Superior temporal gyrus (tissue), 1 donor: ENCODE data around the gene EXOC3L1.

Experiments
- DNase-seq: peaks from one replicate; pipeline ENCODE4 v3.0.0-alpha.2; 2016; ENCODE audit errors: extremely low spot score

The EXOC3L1 gene

DNA sequence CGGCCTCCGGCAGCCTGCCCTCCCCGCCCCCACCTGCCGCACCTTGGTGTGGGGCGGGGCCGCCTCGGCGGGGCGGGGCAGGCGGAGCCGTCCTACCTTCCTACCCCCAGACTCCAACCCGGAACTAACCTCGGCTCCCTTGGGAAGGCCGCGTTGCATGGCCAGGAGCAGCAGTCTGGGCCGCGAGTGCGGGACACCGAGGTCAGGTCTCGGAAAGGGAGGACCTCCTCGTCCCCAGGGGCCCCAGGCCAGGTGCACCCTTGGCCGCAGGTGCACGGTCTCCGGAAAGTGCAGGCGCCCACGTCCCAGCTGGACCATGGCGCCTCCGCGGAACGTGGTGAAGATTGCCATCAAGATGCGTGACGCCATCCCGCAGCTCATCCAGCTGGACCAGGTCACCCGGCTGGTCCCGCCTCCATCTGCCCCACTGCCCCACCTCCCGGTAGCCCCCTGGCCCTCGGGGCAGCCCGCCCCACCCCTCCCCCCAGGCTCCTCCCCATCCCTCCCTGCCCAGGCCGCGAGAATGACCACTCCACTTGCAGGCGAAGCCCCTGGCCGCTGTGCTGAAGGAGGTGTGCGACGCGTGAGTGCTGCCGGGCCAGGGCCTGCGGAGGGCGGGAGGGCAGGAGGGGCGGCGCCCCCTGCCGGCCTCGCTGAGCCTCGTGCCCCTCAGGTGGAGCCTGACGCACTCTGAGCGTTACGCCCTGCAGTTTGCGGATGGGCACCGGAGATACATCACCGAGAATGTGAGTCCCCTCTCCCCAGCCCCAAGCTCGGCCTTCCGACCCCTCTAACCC is 9.3 kb upstream of the EXOC3L1 start, which contains the start of gene ELMO3:
Gene ELMO3, plus strand, starts transcription at position 121 of the 797 bp plus-strand sequence. Its CDS starts 196 bp downstream, at position 317.
- DNase-seq = no peak

DNA sequence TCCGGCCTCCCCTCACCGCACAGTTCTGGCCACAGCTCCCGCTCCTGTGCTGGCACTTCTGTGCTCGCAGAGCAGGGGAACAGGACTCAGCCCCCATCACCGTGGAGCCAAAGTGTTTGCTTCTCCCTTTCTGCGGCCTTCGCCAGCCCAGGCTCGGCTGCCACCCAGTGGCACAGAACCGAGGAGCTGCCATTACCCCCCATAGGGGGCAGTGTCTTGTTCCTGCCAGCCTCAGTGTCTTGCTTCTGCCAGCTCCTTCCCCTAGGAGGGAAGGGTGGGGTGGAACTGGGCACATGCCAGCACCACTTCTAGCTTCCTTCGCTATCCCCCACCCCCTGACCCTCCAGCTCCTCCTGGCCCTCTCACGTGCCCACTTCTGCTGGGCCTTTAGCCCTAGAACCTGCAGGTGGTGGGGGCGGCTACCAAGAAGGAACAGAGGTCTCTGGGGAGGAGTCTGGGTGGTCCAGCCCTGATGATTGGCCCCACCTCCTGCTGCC is 8.3 kb upstream of the EXOC3L1 start:
- DNase-seq = peak; percentile 61

DNA sequence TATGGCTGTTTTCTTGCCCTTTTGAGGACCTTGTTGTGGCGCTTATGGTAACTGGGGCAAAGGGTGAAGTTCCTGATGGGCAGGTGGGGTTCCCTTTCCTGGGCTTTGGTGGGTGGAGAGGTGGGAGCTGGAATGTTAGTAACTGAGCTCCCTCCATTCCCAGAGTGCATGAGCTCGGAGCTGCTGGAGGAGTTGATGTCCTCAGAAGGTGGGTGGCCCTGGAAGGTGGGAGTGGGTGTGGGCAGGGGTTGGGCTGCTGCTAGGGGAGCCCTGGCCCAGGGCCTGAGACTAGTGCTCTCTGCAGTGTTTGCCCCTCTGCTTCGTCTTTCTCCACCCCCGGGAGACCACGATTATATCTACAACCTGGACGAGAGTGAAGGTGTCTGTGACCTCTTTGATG is 7.8 kb upstream of the EXOC3L1 start:
- DNase-seq = no peak

DNA sequence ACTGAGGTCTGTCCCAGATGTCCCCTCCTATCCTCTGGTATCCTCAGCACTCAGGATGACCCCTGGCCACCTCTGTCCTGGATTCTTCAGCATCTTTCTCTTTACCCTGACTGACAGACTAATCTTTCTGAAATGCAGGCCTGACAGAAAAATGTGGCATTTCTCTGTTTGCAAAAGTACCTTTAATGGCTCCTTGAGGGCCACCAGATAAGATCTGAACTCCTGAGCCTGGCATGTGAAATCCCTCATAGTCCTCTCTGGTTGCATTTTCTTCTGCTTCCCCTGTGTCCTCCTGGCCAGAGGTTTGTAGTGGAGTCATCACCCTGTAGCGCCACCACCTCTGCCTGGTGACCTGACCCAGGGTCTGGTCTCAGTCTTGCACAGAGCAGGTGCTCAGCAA is 6.9 kb upstream of the EXOC3L1 start:
- no peak for DNase-seq

DNA sequence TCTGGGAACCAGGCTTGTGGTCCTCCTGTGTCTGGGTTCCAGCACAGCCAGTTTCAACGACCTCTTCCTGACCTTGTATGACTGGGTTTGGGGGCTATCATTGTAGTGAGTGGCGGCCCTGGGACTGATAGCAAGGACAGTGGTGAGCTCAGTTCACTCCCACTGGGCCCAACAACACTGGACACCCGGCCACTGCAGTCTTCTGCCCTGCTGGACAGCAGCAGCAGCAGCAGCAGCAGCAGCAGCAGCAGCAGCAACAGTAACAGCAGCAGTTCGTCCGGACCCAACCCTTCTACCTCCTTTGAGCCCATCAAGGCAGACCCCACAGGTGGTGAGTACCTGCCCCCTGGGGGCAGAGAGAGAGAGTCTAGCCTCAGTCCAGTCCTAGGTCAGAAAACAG is 5.7 kb upstream of the EXOC3L1 start:
- no peak for DNase-seq

DNA sequence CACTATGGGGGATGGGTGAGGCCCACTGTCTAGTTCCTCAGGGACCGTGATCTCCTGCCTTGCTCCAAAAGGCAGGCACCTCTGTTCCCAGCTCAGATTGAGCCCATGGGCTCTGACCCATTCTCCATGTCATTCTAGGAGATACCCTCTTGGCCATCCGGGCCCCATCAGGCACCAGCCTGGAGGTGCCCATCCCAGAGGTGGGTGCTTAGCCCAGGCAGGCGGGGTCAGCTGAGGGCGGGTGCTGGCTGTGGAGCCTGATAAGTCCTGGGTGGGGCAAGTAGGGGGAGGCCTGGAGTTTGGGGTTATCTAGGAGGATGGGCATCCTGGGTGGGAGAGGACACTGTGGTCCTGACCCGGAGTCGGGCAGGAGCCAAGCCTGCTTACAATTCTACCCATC is 4.3 kb upstream of the EXOC3L1 start:
- DNase-seq = no peak

DNA sequence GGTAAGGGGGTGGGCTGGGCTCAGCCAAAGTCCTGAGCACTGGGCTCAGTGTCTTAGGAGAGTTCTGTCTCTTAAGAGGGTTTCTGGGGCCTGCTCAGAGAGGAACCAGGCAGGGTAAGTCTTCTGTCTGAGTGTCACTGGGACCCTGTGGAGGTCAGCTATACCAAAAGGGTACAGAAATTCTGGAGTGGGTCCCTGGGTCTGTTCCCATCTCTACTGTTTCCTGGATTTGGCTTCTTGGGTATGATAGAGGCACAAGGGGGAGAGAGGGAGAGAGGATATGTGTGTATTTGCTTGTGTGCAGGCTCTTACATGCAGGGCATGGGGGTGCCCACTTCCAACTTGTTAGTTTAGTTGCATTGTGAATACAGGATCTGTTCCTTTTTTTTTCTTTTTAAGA is 3.6 kb upstream of the EXOC3L1 start:
- DNase-seq = no peak

DNA sequence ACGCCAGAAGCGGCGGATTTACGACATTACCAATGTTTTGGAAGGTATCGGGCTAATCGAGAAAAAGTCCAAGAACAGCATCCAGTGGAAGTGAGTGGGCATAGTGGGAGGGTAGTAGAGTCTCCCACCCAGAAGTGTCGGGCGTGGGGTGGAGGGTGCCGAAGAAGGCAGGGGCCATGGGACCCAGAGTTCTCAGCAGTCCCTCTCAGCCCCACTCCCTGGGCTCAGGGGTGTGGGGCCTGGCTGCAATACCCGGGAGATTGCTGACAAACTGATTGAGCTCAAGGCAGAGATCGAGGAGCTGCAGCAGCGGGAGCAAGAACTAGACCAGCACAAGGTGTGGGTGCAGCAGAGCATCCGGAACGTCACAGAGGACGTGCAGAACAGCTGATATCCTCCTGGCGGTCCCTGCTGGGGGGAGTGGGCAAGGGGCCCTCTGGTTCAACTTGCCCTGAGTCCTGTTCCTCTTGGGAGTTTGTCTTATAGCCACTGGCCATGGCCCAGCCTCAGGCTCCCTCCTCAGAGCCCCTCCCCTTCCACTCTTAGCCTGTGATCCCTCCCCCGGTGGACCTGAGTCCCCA is 2.9 kb upstream of the EXOC3L1 start:
- no peak for DNase-seq

DNA sequence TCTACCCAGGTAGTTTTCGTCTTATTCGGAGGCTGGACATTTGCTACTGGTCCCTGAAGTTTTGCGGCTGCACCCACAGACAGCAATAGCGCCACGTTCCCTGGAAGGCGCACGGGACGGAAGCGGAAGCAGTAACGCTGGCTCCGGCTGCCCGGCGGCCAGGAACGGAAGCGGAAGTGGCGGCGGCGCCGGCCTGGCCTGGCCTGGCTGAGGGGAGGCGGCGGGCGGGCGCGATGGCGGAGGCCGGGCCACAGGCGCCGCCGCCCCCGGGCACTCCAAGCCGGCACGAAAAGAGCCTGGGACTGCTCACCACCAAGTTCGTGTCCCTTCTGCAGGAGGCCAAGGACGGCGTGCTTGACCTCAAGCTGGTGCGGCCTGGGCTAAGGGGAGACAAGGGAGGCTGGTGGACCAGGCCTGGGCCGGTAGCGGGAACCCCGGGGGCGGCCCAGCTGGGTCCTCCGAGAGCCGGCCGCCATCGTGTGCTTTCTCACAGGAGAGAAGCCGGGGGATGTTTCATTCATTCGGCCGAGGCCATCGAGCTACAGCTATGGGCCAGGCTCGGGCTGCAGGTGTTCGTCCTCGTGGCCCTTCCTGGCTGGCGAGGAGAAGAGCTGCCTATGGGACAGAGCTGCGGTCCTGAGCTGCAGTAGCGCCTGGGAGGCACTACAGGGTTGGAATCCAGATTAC is 2.2 kb upstream of the EXOC3L1 start, which contains the start of gene E2F4:
Gene E2F4, plus strand, starts transcription at position 161 of the 687 bp plus-strand sequence. Its CDS starts 73 bp downstream, at position 234.
- peak; percentile 96 for DNase-seq

DNA sequence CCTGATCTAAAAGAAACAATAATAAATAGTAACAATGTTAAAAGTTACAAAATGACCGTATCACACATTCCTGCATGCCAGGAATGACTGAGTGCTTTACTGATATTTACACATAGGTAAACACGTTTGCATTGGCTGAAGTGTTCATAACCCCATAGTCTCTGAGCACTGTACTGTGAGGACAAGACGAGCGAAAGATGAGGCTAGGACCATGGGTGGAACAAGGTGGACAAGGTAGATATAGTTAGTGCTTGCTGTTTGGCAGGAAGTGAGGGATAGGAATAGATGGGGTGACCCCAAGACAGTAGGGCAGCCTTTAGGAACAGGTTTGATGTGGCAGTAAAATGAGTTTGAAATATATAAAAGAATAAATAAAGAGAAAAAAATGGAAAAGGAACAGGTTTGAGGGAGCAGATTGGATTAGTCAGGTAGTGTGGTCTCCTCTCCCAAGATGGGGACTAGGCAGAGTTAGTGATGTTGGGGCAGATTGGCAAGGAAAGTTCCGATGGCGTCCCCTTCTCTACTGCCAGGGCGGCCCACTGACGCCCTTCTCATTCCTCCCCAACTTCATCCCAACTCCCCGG is 1.6 kb upstream of the EXOC3L1 start:
- no peak for DNase-seq

DNA sequence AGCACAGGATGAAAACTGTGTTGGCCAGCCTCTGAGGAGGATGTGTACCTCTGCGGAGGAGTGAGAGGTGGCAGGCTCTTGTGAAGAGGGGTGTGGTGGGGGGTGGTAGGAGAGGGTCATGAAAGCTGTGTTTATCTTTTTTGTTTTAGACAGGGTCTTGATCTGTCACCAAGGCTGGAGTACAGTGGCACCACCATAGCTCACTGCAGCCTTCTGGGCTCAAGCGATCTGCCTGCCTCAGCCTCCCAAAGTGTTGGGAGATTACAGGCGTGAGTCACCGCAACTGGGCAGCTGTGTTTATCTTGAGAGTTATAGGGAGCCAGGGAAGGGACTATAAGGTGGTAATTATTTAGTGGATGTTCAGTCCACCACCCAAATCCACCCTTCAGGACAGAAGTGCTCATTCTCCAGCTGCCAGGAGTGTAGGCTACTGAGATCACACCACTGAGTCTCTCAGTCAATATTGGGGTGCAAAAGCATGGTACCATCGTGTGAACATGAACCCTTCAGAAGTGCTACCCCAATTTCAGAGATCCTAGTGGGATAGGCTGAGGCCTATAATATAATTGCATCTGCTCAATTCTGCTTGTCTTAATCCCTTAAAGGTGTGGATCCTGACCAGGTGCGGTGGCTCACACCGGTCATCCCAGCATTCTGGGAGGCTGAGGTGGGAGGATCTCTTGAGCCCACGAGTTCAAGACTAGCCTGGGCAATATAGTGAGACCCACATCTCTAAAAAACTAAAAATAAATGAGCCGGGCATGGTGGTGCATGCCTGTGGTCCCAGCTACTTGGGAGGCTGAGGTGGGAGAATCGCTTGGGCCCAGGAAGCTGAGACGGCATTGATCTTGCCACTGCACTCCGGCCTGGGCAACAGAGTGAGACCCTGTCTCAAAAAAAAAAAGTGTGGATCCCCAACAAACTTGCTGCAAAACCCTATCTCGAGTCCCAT is 788 bp upstream of the EXOC3L1 start:
- no peak for DNase-seq

DNA sequence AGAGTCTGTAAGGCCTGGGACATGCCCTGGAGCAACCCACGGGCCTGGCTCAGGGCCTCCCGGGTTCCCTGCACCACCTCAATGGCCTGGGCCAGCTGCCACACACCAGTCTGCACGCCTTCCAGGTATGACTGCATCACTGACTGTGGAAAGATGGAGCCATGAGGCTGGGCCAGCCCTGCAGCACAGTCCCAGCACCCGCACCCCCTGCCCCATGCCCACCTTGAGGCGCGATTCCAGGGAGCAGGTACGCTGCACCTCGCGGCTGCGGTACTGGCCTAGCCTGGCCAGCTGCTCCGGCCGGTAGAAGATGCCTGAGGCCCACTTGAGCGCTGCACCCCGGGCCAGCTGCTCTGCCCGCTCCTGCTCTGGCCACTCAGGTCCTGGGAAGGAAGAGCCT is 1.1 kb downstream of the EXOC3L1 start:
- DNase-seq = no peak

DNA sequence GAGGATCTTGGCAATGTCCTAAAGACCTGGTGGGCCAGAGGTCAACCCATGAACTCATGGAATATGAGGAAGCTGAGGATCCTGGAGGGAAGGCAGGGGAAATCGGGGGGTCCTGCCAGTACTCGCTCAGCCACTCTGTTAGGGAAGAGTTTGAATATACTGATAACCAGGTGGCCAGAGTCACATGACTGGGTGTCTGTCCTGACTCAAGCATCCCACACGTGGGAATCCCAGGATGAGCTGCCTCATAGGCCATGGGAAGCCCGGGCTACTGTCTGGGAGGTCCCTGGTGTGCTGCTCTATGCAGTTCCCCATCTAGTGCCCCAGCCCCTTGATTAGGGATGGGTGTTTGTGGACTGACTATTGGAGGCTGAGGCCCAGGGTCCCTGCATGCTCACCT is 1.6 kb downstream of the EXOC3L1 start:
- no peak for DNase-seq

DNA sequence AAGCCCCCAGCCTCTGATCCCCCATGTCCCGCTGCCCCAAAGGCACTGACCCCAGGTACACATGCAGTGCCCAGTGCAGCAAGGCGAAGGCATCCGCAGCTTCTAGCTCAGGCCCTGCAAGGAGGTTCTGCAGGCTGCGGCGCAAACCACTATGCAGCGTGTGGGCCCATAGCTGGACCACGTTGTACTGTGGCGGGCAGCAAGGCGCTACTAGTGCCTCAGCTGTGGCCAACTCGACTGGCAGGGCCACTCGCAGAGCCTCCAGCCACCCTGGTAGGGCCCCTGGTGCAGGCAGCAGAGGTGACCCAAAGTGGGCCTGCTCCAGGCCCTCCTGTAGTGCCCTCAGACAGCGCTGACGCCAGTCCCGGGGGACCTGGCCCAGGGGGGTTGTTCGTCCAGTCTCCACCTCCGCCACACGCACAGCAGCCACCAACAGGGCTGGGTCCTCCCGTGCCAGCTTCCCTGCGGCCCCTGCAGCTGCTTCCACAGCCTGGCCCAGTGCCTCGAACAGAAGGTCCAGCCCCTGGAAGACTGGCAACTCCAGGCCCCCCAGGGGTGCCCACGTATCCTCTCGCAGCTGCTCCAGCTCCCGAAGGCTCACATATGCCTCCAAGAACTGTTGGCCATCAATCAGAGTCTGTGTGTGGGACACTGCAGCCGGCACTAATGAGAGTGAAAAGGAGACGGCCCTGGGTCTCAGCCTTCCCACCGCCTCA is 2.6 kb downstream of the EXOC3L1 start:
- no peak for DNase-seq

DNA sequence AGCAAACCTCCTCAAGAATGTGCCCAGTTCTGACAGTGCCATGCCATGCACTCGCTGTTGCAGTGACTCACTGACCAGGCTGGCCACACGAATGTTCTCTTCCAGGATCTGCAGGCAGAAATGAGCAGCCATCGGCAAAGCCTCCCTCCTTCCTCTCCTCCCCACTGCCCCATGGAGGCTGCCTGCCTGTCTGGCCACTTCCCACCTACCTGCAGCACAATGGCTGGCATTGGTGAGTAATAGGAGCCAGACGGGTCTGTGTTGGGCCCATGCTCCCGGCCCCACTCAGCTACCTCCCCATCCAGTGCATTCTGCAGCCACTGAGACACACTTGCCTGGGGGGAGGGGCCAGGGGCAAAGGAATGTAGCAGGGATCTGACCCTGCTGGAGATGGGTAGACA is 3.4 kb downstream of the EXOC3L1 start:
- no peak for DNase-seq

DNA sequence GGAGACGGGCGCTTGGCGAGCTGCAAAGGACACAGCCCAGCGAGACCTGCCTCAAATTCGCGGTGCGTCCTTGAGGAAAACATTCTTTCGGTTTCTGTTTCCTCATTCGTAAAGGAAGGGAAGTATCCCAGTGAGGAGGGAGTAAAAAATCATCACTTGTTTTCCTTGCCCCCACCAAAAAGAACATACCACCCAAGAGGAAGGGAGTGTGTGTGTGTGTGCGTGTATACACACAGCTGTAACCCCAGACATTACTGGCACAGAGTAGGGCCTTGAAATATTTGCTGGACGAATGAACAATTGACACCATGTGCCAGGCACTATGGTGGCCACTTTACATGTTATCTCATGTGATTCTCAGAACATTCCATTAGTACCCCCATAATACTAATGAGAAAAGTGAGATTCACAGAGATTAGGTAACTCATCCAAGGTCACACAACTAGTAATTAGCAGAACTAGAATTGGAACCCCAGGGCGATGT is 4.2 kb downstream of the EXOC3L1 start:
- no peak for DNase-seq

DNA sequence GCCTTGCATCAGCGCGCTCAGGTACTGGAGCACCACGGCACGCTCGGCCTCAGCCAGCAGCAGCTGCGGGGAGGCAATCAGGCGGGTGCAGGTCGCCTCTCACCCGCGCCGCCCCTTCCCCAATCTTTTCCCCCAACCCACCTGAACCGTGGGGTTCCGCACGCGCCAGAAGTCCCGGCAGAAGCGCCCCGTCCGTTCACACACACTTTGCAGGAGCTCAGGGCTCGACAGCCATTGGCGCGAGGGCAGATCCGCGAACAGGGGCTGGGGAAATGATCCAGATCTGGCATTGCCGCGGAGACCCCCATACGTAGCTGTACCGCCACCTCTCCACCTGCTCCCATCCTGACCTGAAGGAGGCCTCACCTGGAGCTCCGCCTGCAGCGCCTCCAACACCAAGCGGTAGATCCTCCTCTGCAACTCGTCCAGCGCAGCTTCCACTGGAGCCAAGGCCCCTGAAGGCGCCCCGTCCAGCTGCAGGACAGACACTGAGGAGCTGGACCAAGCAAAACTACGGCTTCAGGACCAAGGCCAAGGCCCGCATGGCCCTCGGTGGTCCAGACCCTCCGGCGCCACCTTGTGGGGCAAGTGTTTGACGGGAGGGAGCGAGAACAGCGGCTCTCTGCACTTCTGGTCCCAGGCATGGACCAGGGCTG is 4.8 kb downstream of the EXOC3L1 start:
- DNase-seq = peak; percentile 81

DNA sequence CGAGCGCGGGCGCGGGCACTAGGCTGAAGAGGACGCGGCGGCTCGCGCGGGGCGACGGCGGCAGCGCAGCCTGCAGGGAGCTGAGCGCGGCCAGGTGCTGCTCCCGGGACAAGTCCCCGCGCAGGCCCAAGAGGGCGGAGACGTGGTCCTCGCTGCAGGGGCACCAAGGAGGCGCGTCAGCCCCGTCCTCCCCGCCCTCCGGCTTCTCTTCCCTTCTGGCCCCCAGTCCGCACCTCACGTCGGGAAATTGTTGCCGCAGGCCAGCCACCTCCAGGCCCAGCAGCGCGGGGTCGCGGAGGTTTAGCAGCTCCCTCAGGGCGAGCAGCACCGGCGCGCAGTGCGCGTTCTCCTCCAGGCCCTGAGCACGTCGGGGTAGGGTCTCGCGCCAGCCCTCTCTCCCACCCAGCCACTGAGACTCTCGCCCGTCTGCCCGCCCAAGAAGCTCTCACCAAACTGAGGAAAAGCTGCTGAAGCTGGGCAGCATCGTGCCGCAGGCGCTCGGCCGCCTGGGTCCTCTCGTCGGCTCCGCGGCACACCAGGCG is 5.4 kb downstream of the EXOC3L1 start:
- DNase-seq = no peak
